Thoracic aorta (tissue), 2 donors: ENCODE data around the gene PRKD1. TPM values are rescaled to one million over a fixed set of nuclear protein-coding genes. Genes with fewer than 3 reads are reported as not detected.
"Not testable (repeated sequence)": the region's sequence is repeated elsewhere in the genome, so short reads cannot be mapped to it uniquely, and the experiment has no call there.

ENCODE experiments used
- ATAC-seq: fragments of 150-250 bp; one replicate; pipeline ENCODE4 v1.8.0; 2017; ENCODE audit warnings: low read depth; ENCODE audit not compliant: insufficient number of reproducible peaks, low FRiP score
- DNase-seq: peaks from one replicate; pipeline ENCODE4 v3.0.0-alpha.2; 2020; ENCODE audit warnings: low spot score
- H3K27ac ChIP-seq, 2 donors: fragments of 200-600 bp; sonication (generic); 1 replicate in 1 of 2; 2 replicates in 1 of 2; pipeline ENCODE4 v1.5.1; 2016; ENCODE audit warnings: mild to moderate bottlenecking in 2 of 2, moderate library complexity in 2 of 2
- H3K27me3 ChIP-seq: fragments of 200-600 bp; sonication (generic); replicated peaks from 2 replicates; pipeline ENCODE4 v1.6.0; 2016; ENCODE audit warnings: mild to moderate bottlenecking; ENCODE audit not compliant: insufficient read depth
- H3K36me3 ChIP-seq: fragments of 200-600 bp; sonication (generic); one replicate; pipeline ENCODE4 v1.5.1; 2016
- H3K4me1 ChIP-seq, 2 donors: fragments of 200-600 bp; sonication (generic); 1 replicate in 1 of 2; 2 replicates in 1 of 2; pipeline versions ENCODE4 v1.5.1 to v1.6.0; 2016; ENCODE audit warnings: low read depth in 2 of 2, mild to moderate bottlenecking in 1 of 2; ENCODE audit not compliant: control insufficient read depth in 1 of 2
- H3K4me3 ChIP-seq: fragments of 200-600 bp; sonication (generic); 2 replicates; pipeline ENCODE4 v1.5.1; 2016; ENCODE audit warnings: mild to moderate bottlenecking
- H3K9me3 ChIP-seq: fragments of 200-600 bp; sonication (generic); 2 replicates; pipeline ENCODE4 v1.5.1; 2016
- total RNA-seq, 2 donors: library from RNA; depleted of rRNA; stranded (reverse); fragments of >200 nt; gene quantifications; one replicate each; pipeline versions ENCODE4 v1.1.0 to v1.2.3, GENCODE V29; 2016
- TF ChIP-seq, protein P1 (sequence below): fragments of 200-600 bp; sonication (generic); IDR thresholded peaks from one replicate; pipeline ENCODE4 v1.5.1; 2019; ENCODE audit warnings: antibody characterized with exemption

The PRKD1 gene
- total RNA-seq, 2 donors from 2014 or later = 34.0 to 38.4 TPM

GRCh38 chr14:29740491-29740890, 187.2 kb downstream of the PRKD1 start:
- peaks cover 29 to 42% of the 10 kb centered on the region in 2 donors for H3K4me1 ChIP-seq
- ATAC-seq (no peak), DNase-seq (no peak)
- TF ChIP-seq, protein P1, sequence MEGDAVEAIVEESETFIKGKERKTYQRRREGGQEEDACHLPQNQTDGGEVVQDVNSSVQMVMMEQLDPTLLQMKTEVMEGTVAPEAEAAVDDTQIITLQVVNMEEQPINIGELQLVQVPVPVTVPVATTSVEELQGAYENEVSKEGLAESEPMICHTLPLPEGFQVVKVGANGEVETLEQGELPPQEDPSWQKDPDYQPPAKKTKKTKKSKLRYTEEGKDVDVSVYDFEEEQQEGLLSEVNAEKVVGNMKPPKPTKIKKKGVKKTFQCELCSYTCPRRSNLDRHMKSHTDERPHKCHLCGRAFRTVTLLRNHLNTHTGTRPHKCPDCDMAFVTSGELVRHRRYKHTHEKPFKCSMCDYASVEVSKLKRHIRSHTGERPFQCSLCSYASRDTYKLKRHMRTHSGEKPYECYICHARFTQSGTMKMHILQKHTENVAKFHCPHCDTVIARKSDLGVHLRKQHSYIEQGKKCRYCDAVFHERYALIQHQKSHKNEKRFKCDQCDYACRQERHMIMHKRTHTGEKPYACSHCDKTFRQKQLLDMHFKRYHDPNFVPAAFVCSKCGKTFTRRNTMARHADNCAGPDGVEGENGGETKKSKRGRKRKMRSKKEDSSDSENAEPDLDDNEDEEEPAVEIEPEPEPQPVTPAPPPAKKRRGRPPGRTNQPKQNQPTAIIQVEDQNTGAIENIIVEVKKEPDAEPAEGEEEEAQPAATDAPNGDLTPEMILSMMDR = no peak
- H3K36me3 ChIP-seq = no peaks in the 10 kb centered on the region
- no peaks in the 10 kb centered on the region for H3K27me3 ChIP-seq
- no peak overlapping the region for H3K27ac ChIP-seq
- H3K9me3 ChIP-seq = no peaks in the 10 kb centered on the region
- H3K4me3 ChIP-seq = no peak overlapping the region

GRCh38 chr14:29738950-29739349, 188.7 kb downstream of the PRKD1 start:
- H3K4me3 ChIP-seq = no peak overlapping the region
- no peaks in the 10 kb centered on the region for H3K9me3 ChIP-seq
- no peak overlapping the region for H3K27ac ChIP-seq
- no peaks in the 10 kb centered on the region for H3K27me3 ChIP-seq
- TF ChIP-seq, protein P1 = no peak
- peaks cover 29 to 33% of the 10 kb centered on the region in 2 donors for H3K4me1 ChIP-seq
- H3K36me3 ChIP-seq = no peaks in the 10 kb centered on the region
- ATAC-seq (no peak), DNase-seq (no peak)

GRCh38 chr14:29738056-29738455, 189.6 kb downstream of the PRKD1 start:
- no peak overlapping the region for H3K27ac ChIP-seq
- no peak overlapping the region for H3K4me3 ChIP-seq
- H3K27me3 ChIP-seq = no peaks in the 10 kb centered on the region
- H3K36me3 ChIP-seq = no peaks in the 10 kb centered on the region
- no peak for ATAC-seq
- H3K4me1 ChIP-seq = peaks cover 21 to 24% of the 10 kb centered on the region in 2 donors
- TF ChIP-seq, protein P1 = no peak
- H3K9me3 ChIP-seq = no peaks in the 10 kb centered on the region
- DNase-seq = no peak

DNA sequence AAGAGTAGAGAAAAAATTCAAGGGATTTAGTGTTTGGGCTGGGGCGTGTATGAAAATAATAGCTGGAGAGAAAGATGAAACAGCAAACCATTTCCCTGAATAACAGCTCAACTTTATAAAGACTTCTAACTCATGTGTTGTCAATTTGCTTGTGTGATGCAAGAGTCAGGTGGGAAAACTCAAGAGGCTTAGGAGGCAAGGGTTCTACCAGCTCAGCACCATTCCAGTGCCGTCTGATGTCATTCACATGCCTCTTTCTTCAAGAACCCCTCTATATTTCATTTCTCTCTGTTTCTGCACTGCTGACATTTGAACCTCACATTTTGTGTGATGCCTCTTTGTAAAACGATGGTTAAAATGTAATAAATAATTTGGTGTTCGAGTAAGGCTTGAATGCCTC, 192.2 kb downstream of the PRKD1 start:
- H3K27me3 ChIP-seq = no peaks in the 10 kb centered on the region
- no peaks in the 10 kb centered on the region for H3K9me3 ChIP-seq
- no peak overlapping the region for H3K4me3 ChIP-seq
- TF ChIP-seq, protein P1 = no peak
- ATAC-seq = no peak
- H3K27ac ChIP-seq = no peak overlapping the region
- no peak for DNase-seq
- H3K36me3 ChIP-seq = no peaks in the 10 kb centered on the region
- H3K4me1 ChIP-seq = peaks cover 3% of the 10 kb centered on the region in 2 donors

- H3K4me3 ChIP-seq = no peak overlapping the region
- ATAC-seq (no peak), DNase-seq (no peak)
- H3K9me3 ChIP-seq = no peaks in the 10 kb centered on the region
- no peak overlapping the region for H3K27ac ChIP-seq
- no peaks in the 10 kb centered on the region for H3K36me3 ChIP-seq
- TF ChIP-seq, protein P1 = no peak
- peaks cover 0 to 3% of the 10 kb centered on the region in 2 donors for H3K4me1 ChIP-seq
- no peaks in the 10 kb centered on the region for H3K27me3 ChIP-seq
These were observed 192.9 kb downstream of the PRKD1 start for GRCh38 chr14:29734732-29735131.

DNA sequence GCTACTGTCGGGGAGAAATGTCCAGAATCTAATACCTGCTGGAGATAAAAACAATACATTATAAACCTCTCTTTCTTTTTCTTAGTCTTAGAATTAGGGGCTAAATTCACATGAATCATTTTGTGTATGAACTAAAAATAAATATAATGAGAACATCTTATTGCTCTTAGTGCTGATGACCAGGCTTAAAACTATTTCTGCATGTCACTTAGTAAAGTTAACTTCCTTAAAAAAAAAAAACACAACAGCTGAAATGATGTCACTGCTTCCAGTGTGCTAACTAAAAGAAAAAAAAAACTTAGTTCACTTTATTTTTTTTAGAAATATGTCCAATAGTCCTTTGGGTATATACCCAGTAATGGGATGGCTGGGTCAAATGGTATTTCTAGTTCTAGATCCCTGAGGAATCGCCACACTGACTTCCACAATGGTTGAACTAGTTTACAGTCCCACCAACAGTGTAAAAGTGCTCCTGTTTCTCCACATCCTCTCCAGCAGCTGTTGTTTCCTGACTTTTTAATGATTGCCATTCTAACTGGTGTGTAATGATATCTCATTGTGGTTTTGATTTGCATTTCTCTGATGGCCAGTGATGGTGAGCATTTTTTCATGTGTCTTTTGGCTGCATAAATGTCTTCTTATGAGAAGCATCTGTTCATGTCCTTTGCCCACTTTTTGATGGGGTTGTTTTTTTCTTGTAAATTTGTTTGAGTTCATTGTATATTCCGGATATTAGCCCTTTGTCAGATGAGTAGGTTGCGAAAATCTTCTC, 200.9 kb downstream of the PRKD1 start:
- not testable (repeated sequence) for H3K27me3 ChIP-seq, DNase-seq, H3K4me3 ChIP-seq, H3K36me3 ChIP-seq, H3K9me3 ChIP-seq
- peak; percentile 92 for ATAC-seq
- peaks cover 33 to 38% of the 10 kb centered on the region in 2 donors for H3K4me1 ChIP-seq
- H3K27ac ChIP-seq = peak overlapping the region; percentile 20 to 58
